ENCODE data around the gene TMEM121.
"Not testable (repeated sequence)": the region's sequence is repeated elsewhere in the genome, so short reads cannot be mapped to it uniquely, and the experiment has no call there.

TMEM121 gene

DNA sequence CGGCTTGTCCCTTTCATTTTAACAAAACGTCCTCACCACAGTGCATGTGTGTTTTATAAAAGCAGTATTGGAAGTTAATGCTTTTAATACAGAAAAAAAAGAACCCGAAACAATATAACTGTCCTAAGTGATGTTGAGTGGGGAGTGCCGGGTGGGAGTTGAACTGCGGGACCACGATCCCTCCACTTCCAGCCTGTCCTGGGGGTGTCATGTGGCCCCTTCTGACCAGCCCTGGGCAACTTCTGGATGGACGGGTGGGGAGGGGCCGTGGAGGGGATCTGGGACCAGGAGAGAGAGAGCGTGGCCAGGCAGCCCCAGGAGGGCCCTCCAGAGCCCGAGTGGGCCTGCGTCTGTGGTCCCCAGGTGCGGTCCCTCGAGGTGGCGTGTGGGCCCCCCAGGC is 35.0 kb downstream of the TMEM121 start:
- DNase-seq; intact Hi-C loops (cut with DNase I; ENCODE audit: low total_unique reads); H3K4me3 ChIP-seq; H3K27ac ChIP-seq; H3K9me3 ChIP-seq; H3K4me1 ChIP-seq; H3K36me3 ChIP-seq: not testable (repeated sequence)
- peaks cover 0 to 13% of the 10 kb centered on the region in 2 donors for H3K27me3 ChIP-seq

DNA sequence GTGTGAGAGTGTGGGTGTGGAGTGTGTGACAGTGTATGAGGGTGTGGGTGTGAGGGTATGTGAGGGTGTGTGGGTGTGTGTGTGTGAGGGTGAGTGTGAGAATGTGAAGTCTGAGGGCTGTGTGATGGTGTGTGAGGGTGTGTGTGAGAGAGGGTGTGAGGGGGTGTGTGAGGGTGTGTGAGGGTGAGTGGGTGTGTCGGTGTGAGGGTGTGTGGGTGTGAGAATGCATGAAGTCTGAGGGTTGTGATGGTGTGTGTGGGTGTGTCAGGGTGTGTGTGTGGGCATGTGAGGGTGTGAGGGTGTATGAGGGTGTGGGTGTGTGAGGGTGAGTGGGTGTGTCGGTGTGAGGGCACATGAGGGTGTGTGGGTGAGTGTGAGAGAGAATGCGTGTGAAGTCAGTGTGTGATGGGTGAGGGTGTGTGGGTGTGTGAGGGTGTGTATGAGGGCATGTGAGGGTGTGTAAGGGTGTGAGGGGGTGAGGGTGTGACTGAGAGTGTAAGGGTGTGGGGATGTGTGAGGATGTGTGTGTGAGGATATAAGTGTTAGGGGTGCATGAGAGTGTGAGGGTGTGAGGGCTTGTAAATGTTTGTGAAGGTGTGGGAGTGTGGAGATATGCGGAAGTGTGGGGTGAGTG is 36.4 kb downstream of the TMEM121 start:
- H3K4me3 ChIP-seq = no peak overlapping the region
- H3K9me3 ChIP-seq = no peaks in the 10 kb centered on the region
- DNase-seq = no peak
- peaks cover 0 to 5% (median 0%) of the 10 kb centered on the region in 4 donors for H3K4me1 ChIP-seq
- no peaks in the 10 kb centered on the region for H3K36me3 ChIP-seq
- TF ChIP-seq, protein P1, sequence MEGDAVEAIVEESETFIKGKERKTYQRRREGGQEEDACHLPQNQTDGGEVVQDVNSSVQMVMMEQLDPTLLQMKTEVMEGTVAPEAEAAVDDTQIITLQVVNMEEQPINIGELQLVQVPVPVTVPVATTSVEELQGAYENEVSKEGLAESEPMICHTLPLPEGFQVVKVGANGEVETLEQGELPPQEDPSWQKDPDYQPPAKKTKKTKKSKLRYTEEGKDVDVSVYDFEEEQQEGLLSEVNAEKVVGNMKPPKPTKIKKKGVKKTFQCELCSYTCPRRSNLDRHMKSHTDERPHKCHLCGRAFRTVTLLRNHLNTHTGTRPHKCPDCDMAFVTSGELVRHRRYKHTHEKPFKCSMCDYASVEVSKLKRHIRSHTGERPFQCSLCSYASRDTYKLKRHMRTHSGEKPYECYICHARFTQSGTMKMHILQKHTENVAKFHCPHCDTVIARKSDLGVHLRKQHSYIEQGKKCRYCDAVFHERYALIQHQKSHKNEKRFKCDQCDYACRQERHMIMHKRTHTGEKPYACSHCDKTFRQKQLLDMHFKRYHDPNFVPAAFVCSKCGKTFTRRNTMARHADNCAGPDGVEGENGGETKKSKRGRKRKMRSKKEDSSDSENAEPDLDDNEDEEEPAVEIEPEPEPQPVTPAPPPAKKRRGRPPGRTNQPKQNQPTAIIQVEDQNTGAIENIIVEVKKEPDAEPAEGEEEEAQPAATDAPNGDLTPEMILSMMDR (IDR thresholded peaks at IDR 0.05) = no peak
- H3K27ac ChIP-seq = no peak overlapping the region
- peaks cover 0 to 8% of the 10 kb centered on the region in 2 donors for H3K27me3 ChIP-seq
- intact Hi-C loops (cut with DNase I; ENCODE audit: low total_unique reads) = no loop called here

DNA sequence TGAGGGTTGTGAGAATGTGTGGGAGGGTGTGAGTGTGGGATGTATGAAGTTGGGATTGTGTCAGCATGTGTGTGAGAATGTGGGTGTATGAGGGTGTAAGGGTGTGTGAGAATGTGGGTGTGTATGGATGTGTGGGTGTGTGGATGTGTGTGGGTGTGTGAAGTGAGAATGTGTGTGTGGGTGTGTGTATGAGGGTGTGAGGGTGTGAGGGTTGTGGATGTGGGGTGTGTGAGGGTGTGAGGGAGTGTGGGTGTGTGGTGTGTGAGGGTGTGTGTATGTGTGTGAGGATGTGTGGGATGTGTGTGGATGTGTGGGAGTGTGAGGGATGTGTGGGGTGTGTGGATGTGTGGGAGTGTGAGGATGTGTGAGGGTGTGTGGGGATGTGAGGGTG is 37.0 kb downstream of the TMEM121 start:
- Histone ChIP-seq H3K4me3 (no peak overlapping the region), H3K27ac (no peak overlapping the region), H3K36me3 (no peaks in the 10 kb centered on the region), H3K4me1 (peaks cover 0 to 5% (median 0%) of the 10 kb centered on the region in 4 donors), H3K27me3 (peaks cover 0 to 8% of the 10 kb centered on the region in 2 donors), H3K9me3 (no peaks in the 10 kb centered on the region)
- no peak for DNase-seq
- TF ChIP-seq, protein P1 (IDR thresholded peaks at IDR 0.05) = no peak
- intact Hi-C loops (cut with DNase I; ENCODE audit: low total_unique reads) = no loop called here

DNA sequence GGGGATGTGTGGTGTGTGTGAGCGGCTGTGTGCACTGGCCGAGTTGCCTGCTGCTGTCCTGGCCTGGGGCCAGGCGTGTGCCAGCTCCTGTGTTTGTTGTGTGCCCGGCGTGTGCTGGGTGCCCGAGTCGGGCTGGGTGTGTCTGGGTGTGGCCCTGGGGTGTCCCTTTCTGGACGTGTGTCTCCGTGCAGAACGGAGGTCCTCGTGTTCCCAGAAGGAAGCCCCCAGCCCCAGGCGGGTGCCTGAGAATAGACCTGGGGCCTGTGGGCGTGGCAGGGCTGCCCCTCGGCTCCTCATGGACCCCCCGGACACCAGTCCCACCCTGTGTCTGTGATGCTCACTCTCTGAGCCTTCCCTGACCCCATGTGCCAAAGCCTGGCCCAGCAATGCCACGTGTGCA is 38.2 kb downstream of the TMEM121 start:
- H3K9me3 ChIP-seq; H3K36me3 ChIP-seq; intact Hi-C loops (cut with DNase I; ENCODE audit: low total_unique reads); H3K27me3 ChIP-seq; H3K4me1 ChIP-seq; H3K4me3 ChIP-seq; H3K27ac ChIP-seq: not testable (repeated sequence)
- DNase-seq = peak in 1 of 2 donors; percentile 48

DNA sequence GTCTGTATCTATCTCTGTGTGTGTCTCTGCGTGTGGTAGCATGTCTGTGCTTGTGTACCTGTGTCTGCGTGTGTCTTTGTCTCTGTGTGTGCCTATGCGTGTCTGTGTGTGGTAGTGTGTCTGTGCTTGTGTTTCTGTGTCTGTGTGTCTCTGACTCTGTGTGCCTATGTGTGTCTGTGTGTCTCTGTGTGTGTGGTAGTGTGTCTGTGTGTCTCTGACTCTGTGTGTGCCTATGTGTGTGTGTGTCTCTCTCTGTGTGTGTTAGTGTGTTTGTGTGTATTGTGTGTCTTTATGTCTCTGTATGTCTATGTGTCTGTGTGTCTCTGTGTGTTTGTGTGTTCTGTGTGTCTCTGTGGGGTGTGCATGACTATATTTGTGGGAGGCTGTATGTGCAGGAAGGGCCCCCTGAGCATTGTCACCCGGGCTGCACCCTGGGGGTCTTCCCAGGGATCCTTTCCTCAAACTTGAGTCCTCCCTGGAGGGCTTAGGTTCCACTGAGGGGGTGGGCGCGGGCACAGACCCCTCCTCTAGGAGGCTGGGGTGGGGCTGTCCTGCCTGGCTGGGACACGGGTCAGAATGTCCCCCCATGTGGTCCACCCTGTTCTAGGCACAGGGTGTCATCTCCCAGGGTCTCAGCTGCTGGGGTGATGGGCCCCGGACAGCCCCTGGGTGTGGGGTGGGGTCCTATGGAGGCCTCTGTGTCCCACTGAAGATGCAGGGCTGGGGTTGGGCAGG is 39.0 kb downstream of the TMEM121 start:
- DNase-seq; H3K36me3 ChIP-seq; H3K4me1 ChIP-seq; H3K27ac ChIP-seq; H3K4me3 ChIP-seq; H3K27me3 ChIP-seq; intact Hi-C loops (cut with DNase I; ENCODE audit: low total_unique reads); H3K9me3 ChIP-seq: not testable (repeated sequence)

DNA sequence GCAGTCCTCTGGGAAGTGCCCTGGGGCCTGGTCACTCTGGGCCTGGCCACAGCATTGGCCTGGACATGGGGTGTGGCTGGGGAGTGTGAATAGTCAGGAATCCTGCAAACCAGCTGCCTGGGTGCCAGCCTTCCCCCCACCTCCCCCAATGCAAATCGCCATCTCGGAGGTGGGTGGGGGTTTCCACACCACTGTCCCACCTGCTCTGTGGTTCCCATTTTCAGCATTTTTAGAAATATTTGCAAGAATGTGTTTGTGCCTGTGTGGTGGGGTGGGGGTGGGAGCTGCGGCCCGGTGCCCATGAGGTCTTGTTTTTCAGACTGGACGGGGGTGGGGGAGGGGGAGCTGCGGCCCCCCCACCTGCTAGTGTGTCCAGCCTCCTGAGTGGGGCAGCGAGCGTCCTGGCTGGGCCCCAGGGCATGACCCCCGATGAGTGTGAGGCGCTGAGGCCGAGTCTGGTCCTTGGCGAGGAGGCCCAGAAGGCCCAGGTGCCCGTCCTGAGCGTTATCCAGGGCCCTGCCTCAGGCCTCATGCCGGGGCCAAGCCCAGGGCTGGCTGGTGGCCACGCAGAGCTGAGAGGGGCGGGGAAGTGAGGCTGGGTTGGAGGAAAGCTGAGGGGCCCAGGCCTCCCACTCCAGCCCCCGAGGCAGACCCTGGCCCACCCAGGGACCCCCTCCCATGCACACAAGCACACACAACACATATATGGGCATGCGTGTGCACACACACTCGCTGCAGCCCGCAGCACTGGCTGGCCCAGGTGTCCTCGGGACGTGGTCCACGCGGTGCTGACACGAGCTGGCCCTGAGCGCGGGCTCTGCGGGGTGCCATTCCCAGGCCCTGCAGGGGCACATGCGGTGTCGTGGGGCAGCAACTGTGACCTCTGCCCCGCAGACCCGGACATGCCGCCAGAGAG is 40.1 kb downstream of the TMEM121 start:
- H3K4me1 ChIP-seq; intact Hi-C loops (cut with DNase I; ENCODE audit: low total_unique reads); H3K9me3 ChIP-seq; H3K4me3 ChIP-seq; H3K27ac ChIP-seq; DNase-seq; H3K27me3 ChIP-seq; H3K36me3 ChIP-seq: not testable (repeated sequence)

DNA sequence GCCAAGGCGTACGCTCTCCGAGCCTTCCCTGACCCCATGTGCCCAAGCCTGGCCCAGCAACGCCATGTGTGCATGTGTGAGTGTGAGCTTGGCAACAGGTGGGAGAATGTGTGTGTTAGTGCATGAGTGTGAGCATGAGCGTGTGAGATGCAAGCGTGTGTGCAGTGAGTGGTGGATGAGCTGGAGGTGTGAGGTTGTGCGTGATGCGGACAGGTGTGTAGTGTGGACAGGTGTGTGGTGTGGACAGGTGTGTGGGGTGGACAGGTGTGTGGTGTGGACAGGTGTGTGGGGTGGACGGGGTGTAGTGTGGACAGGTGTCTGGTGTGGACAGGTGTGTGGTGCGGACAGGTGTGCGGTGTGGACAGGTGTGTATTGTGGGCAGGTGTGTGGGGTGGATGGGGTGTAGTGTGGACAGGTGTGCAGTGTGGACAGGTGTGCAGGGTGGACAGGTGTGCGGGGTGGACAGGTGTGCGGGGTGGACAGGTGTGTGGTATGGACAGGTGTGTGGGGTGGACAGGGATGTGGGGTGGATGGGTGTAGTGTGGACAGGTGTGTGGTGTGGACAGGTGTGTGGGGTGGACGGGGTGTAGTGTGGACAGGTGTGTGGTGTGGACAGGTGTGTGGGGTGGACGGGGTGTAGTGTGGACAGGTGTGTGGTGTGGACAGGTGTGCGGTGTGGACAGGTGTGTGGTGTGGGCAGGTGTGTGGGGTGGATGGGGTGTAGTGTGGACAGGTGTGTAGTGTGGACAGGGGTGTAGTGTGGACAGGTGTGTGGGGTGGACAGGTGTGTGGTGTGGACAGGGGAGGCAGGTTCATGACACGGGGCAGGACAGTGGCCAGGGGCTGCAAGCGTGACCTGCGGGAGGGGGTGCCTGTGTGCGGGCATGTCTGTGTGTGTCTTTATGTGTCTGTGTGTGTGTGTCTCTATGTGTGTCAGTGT is 41.1 kb downstream of the TMEM121 start:
- not testable (repeated sequence) for DNase-seq, H3K27ac ChIP-seq

DNA sequence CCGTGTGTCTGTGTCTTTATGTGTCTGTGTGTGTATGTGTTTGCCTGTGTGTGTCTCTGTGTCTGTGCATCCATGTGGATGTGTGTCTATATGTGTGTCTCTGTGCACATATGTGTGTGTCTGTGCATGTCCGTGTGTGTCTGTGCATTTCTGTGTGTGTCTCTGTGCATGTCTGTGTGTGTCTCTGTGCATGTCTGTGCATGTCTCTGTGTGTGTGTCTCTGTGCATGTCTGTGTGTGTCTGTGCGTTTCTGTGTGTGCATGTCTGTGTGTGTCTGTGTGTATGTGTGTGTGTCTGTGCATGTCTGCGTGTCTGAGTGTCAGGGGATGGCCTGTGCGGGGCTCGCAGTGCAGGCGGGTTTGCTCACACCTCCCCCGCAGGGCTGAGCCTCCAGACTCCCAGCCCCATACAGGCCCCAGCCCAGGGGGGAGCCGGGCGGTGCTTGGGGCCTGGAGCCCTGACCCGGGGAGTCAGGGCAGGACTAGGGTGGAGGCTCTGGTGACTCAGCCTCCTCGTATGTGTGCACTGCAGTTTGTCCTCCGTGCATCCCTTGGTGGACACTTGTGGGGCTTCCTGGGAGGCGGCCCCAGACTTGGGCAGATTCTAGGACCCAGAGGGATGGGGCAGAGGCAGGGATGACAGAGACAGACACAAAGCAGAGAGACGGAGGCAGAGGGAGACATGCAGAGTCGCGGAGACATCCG is 41.9 kb downstream of the TMEM121 start:
- H3K4me3 ChIP-seq; H3K27me3 ChIP-seq; intact Hi-C loops (cut with DNase I; ENCODE audit: low total_unique reads); H3K36me3 ChIP-seq; H3K27ac ChIP-seq; H3K9me3 ChIP-seq; H3K4me1 ChIP-seq: not testable (repeated sequence)
- peak in 1 of 2 donors; percentile 10 for DNase-seq

More for the DNA sequence above, 41.1 kb downstream of the TMEM121 start:
- H3K27me3 ChIP-seq; H3K4me3 ChIP-seq; H3K4me1 ChIP-seq; intact Hi-C loops (cut with DNase I; ENCODE audit: low total_unique reads); H3K9me3 ChIP-seq; H3K36me3 ChIP-seq: not testable (repeated sequence)

Measured in tibial artery (tissue), 4 donors.